Measurements from ENCODE around the gene GPR45. TPM values are rescaled to one million over a fixed set of nuclear protein-coding genes. Genes with fewer than 3 reads are reported as not detected.
A peak's percentile ranks its signal among the peaks of the same experiment; 100 is the strongest.
"Not testable (repeated sequence)": the region's sequence is repeated elsewhere in the genome, so short reads cannot be mapped to it uniquely, and the experiment has no call there.

Gene GPR45
- polyA plus RNA-seq, 4 donors = 0.13 to 0.26 (median 0.19) TPM; not detected in 1

DNA sequence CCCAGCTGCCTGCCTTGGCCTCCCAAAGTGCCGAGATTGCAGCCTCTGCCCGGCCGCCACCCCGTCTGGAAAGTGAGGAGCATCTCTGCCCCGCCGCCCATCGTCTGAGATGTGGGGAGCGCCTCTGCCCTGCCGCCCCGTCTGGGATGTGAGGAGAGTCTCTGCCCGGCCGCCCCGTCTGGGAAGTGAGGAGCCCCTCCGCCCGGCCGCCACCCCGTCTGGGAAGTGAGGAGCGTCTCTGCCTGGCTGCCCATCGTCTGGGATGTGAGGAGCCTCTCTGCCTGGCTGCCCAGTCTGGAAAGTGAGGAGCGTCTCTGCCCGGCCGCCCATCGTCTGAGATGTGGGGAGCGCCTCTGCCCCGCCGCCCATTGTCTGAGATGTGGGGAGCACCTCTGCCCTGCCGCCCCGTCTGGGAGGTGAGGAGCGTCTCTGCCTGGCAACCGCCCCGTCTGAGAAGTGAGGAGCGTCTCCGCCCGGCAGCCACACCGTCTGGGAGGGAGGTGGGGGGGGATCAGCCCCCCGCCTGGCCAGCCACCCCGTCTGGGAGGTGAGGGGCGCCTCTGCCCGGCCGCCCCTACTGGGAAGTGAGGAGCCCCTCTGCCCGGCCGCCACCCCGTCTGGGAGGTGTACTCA, 9.6 kb downstream of the GPR45 start:
- DNase-seq (ENCODE audit: low read depth in 4 of 4, low spot score in 3 of 4) = not testable (repeated sequence)

DNA sequence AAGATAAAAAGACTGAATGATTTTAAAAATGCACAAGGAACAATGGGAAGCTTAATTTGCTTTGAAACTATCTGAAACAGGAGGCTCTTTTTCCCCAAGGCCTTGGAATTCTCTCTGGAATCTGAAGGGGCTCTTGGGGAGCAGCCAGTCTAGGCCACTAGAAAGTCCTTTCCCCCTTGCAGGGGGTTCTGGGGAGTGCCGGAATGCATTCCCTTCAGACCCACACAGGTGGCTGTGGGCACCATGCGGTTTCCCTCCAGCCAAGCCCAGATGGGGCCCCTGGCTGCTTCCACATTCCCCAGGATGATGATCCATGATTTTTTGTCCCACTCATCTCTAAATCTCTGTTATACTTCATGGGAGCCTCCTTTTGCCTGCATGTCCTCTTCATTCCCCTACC, 10.7 kb downstream of the GPR45 start:
- no peak for DNase-seq (ENCODE audit: low read depth in 4 of 4, low spot score in 3 of 4)

DNA sequence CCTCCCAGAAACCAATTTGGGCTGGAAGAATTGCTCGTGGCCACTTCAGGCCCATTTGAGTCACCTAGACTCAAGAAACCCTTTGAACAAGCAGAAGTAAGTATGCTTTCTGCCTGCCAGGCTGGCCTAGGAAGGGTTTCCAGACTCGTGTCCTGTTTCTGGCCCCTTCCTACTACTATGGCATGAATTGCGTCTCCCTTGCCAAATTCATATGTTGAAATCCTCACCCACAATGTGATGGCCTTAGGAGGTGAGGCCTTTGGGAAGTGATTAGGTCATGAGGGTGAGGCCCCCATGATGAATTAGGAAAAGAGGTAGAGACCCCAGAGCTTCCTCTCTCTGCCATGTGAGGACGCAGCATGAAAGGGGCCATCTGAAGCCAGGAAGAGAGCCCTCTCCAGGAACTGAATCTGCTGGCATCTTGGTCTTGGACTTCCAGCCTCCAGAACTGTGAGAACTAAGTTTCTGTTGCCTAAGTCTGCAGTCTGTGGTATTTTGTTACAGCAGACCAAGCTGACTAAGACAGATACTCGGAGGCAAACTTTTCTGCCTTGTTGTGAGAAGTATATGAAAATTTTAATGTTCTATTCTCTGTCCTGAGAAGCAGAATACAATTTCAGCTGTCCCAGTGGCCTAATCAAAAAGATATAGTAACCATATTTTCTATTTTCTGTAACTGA, 13.1 kb downstream of the GPR45 start:
- DNase-seq (ENCODE audit: low read depth in 4 of 4, low spot score in 3 of 4) = no peak

DNA sequence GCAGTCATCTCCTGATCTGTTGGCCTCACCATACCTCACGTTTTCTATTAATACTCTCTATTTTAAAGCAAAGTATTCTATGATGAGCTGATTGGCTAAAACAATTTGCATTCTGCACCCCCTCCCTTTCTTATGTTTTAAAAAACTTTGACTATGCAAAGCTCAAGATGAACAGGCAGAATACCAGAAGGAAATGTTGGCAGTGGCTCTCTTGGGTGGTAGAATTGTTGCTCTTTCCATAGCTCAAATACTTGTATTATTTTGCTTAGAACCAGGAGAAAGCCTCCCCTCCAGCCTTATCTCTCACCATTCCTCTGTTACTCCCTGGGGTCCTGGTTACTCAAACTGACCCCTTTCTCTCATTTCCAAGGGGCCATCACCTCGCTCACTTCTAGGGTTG, 14.4 kb downstream of the GPR45 start:
- no peak for DNase-seq (ENCODE audit: low read depth in 4 of 4, low spot score in 3 of 4)

DNA sequence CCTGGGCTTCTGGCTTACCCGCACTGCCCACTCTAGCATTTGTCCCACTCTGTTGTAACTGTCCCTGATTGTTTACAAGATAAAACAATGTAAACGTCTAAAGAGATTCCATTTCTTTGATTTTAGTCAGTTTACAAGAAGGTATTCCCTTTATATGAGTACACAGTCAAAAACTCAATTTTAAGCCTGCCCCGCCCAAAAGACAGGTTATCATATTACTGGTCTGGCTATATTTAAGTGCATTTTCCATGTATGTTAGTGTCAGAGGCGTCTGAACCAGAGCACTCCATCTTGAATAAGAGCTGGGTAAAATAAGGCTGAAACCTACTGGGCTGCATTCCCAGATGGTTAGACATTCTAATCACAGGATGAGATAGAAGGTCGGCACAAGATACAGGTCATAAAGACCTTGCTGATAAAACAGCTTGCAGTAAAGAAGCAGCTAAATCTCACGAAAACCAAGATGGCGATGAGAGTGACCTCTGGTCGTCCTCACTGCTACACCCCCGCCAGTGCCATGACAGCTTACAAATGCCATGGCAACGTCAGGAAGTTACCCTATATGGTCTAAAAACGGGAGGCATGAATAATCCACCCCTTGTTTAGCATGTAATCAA, 15.0 kb downstream of the GPR45 start:
- DNase-seq (ENCODE audit: low read depth in 4 of 4, low spot score in 3 of 4) = no peak

DNA sequence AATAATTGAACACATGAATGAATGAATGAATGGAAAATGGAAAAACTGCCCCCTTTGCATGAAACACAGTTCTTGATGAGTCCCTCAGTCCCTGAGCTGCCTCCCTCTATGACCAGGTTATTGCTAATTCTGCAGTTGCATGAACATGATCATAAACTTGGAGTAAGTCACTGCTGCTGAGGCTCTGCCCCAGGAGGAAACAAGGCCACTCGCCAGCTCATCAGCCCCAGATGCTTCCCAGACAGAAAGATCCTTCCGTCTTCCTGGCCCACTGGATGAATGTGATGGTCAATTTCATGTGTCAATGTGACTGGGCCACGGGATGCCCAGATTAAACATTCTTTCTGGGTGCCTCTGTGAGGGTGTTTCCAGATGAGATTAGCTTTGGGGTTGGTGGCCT, 16.4 kb downstream of the GPR45 start:
- DNase-seq (ENCODE audit: low read depth in 4 of 4, low spot score in 3 of 4) = no peak

DNA sequence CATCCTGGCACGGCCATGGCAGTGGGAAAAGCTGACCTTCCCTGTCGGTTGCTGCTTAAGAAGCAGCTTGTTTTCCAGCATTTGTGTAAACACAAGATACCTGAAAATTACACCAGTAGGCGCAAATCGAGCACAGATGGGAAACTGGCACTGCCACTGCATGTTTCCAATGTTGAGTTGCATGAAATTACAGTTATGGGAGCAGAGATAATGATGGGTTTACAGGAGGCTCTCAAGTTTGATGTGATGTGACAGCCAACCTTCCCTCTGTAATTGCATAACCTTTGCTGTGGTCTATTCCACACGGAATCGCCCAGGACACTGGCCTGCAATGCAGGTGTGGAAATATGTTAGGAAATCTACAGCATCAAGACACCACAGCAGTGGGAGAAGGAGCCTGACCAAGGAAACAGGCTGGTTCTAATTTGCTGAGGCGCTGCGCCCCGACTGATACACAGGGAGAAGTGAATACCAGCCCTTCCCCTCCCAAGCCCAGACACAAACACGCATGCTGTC, 17.4 kb downstream of the GPR45 start:
- no peak for DNase-seq (ENCODE audit: low read depth in 4 of 4, low spot score in 3 of 4)

DNA sequence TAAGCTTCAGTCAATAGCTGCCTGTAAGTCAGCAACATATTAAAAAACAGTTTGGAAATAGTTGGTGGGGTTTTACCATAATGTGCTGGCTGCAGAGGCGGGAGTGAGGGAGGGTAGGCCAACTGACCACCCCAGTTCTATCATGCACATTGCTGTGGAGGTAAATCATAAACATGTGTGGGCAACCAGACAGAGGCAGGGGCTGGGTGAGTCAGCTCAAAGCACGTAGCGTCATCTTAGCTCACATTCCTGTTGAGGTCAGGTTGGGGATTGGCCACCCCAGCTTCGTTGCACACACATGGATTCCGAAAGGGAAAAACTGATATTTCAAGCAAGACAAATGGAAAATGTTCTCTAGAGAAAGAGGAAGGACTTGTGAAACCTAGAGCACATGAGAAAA, 19.5 kb downstream of the GPR45 start:
- DNase-seq (ENCODE audit: low read depth in 4 of 4, low spot score in 3 of 4) = no peak

DNA sequence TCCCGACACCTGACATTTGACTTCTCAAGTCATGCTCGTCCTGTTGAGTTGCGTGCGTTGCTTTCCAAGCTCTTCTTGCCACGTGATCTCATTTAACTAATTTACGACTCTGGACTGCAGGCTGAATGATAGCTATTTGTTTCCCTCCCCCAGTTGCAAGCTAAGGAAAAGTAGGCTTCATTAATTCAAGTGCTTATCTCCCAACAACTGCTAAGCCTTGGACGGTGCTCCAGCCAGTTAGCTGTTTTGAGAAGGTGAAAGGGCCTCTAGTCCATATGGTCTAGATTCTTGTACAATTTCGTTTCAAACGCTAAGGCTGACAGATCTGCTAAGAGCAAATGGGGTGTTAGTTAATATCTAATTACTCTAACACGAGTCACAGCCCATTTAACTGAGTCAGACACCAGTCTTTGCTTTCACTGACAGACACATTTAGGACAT, 21.1 kb downstream of the GPR45 start:
- DNase-seq (ENCODE audit: low read depth in 4 of 4, low spot score in 3 of 4) = peak; percentile 12 to 57 (median 32)

DNA sequence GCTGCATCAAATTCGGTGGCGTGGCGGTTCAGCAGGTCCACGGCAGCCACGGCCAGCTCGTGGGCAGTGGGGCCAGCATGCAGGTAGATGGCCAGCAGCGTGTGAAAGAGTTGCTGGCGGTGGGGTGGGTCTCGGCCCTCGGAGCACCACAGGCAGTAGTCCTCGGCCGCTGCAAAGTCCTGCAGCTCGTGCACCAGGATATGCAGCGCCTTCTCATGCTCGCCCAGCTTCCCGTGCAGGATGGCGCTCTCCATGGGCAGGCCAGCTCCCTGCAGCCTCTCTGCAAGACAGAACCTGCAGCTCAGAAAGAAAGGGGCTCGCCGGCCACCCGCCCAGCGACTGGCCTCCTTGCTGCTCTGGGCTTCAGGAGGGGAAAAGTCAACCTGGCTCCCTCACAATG, 27.9 kb downstream of the GPR45 start:
- DNase-seq (ENCODE audit: low read depth in 4 of 4, low spot score in 3 of 4) = no peak

DNA sequence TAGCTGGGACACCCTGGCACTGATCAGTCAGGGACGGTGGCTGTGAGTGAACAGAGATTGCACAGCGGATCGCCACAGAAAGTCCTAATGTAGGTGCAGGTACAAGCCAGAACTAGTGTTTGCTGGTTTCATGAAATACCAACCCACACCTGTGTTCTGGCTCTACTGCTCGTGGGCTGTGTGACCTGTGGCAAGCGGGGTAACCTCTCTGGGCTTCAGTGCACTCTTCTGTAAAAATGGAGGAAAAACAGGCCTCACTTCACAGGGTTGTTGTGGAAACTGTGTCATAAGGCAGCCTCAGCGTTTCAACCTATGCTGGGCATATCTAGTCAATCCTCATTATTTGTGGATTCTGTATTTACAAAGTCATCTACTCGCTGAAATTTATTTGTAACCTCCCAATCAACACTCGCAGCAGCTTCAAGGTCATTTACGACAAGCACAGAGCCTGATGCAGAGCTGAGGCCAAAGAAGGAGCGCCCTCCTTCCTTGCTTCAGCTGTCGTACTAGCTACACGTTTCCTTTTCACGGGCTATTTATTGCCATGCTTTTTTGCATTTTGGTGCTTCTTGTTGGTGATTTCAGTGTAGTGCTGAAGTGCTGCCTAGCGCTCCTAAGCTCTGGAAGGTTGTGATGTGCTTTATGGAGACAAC, 30.0 kb downstream of the GPR45 start:
- no peak for DNase-seq (ENCODE audit: low read depth in 4 of 4, low spot score in 3 of 4)

DNA sequence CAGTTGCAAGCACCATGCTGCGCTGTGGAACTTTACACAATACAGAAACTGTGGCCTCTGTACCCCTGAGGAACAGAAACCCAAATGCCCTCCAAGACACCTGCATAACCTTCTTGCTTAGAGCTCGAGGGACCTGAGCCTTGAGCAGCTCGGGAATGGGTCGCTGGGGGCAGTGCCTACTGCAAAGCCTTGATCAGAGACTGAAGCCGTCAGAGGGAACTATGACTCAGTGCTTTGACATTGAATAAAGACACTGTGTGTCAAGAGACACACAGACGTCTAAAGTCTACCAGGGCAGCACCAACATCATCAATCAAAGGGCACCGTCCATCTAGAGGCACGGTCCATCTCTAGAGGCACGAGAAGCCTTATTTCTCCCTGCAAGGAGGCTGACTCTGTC, 30.6 kb downstream of the GPR45 start:
- no peak for DNase-seq (ENCODE audit: low read depth in 4 of 4, low spot score in 3 of 4)

DNA sequence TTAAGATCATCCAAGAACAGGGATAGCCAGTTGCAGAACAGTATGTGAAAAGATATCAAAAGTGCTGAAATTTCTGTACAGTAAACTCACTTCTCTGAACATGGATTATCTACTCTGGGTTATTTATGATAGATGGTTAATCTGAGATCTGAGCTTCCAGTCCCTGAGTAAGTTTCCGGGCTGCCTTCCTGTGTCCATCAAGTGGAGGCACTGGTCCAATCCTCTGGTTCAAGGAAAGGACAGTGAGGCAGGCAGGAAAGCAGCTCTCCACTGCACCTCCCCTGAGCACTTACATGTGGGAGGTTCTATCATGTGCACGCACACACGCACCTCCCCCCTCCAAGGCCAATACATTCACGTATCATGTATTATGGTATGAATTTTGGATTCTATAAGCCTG, 32.5 kb downstream of the GPR45 start:
- no peak for DNase-seq (ENCODE audit: low read depth in 4 of 4, low spot score in 3 of 4)

DNA sequence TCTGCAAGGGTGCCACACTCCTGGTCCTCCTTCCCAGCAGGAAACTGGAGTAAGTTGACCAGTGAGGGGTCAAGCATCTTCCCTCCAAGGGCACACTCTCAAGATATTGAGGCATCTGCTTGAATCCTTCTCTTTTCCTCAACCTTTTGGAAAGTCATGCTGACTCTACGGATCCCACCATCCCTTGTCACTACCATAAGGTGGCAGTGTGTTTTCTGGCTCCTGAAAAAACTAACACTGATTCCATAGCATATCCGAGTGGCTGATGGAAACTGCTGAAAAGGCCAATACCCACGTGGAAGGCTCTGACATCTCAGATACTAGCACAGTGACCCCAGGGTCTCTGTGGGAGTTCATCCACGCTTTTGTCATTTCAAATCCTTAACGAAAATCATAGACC, 37.1 kb downstream of the GPR45 start:
- no peak for DNase-seq (ENCODE audit: low read depth in 4 of 4, low spot score in 3 of 4)

DNA sequence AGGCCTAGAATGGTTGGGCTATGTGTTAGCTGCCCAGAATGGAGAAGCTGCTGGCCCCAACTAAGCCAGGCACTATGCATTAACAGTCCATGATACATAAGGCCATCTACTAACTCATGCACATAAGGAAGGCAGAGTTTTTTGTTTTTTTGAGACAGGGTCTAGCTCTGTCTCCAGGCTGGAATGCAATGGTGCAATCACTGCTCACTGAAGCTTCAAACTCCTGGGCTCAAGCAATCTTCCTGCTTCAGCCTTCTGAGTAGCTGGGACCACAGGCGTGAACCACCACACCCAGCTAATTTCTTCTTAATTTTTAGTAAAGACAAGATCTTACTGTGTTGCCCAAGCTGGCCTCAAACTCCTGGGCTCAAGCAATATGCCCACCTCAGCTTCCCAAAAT, 37.6 kb downstream of the GPR45 start:
- DNase-seq (ENCODE audit: low read depth in 4 of 4, low spot score in 3 of 4) = no peak

DNA sequence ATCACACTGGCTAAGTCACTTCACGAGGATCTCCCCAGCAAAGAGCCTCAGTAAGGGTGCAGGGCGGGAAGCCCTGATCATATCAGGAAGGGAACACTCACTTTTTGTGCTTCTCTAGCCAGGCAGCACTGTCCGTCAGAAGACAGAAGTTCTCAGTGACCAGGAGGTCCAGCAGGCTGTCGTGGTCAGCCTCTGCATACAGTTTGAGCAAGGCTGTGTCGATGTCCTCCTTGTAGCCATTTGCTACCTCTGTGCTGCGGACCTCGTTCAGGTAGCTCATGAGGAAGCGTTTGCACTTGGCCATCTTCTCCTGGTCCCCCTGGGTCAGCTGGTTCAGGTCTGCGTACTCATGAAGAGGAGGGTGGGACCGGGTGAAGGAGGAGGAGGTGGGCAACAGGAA, 38.7 kb downstream of the GPR45 start:
- no peak for DNase-seq (ENCODE audit: low read depth in 4 of 4, low spot score in 3 of 4)

DNA sequence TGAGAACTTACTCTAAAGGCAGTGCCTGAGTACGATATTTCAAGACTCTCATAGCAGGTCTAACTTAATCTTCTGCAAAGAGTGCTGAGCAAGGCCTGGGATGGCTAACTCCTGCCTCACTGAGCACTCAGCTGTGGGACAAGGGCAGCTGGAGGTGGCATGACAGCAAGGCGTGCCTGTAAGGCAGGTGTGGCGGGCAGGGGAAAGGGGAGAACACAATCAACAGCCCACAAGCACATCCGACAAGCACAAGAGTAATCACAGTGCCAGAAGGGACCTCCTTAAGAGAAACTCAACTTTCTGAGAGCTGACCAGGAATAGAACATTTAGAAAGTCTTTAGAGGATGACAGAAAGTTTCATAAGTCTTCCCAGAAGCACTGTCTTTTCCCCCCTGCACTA, 42.0 kb downstream of the GPR45 start:
- no peak for DNase-seq (ENCODE audit: low read depth in 4 of 4, low spot score in 3 of 4)

DNA sequence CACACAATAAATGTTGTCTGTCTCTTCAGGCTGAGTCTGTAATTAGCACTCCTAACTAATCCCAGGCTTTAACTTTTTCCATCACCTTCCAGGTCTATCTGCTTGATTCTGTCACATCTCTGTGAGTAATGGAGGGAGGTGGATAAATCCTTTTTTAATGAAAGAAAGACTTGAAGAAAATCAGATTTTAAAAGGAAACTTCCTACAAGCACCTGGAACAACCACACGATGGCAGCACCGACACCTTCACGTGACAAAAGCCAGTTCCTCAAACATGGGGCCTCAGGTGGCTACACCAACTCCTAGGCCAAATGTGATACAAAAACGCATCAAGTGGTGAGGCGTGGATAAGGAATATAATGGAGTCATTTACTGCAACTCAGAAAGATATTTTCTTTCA, 46.1 kb downstream of the GPR45 start:
- DNase-seq (ENCODE audit: low read depth in 4 of 4, low spot score in 3 of 4) = no peak

DNA sequence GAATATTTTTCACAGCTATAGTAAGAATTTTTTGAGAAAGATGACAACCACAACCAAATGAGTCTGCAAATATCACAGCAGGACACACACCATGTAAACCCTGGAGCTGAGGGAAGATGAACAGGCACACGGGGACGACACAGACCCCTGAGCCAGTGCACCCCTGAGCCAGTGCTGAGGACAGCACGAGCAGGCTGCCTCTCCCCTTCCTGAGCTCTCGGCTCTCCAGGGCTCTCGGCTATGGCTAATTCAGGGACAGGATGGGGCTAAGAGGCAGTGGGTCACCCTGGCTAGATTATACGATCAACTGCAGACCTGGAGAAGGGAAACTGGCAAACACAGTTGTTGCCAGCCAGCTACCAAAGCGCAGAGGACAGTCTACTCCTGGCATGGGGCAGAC, 46.6 kb downstream of the GPR45 start:
- DNase-seq (ENCODE audit: low read depth in 4 of 4, low spot score in 3 of 4) = no peak

DNA sequence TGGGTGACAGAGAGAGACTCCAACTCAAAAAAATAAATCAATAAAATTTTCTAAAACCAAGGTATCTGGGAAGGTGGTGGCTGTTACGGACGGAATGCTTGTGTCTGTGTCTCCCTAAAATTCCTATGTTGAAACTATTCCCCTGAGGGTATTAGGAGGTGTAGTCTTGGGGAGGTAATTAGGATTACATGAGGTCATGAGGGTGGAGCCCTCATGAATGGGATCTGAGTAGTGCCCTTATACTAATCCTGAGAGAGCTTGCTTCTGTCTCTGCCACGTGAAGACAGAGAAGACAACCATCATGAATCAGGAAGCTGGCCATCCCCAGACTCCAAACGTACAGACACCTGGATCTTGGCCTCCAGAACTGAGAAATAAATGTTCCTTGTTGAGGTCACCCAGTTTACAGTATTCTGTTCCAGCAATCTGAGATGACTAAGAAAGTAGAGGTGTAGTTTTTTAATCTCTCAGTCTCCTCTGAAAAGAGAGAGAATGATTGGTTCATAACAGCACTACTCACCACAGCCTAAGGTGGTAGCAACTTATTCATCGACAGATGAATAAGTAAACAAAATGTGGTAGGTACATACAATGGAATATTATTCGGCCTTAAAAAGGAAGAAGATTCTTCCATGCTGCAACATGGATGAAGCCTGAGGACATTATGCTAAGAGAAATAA, 49.6 kb downstream of the GPR45 start:
- no peak for DNase-seq (ENCODE audit: low read depth in 4 of 4, low spot score in 3 of 4)

DNA sequence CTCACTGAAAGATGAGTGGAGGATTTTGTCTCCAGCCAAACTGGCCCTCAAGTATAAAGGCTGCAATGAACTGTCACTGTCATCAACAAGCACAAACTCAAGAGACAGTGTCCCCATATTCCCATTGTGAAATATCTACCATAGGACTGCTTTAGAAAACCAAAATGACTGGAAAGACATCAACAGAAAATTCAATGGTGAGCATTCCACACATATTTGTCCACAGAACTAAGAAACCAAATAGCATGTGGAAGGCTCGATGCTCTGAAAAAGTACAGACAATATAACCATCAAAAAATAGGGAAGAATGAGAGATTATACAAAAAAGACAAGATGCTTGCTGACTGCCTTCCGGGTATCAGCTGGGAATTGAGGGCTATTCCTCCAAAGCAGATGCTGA, 50.4 kb downstream of the GPR45 start:
- no peak for DNase-seq (ENCODE audit: low read depth in 4 of 4, low spot score in 3 of 4)

Data from left renal pelvis (tissue), 4 donors.